Measurements from ENCODE around the gene CCL15.

CCL15 gene

DNA sequence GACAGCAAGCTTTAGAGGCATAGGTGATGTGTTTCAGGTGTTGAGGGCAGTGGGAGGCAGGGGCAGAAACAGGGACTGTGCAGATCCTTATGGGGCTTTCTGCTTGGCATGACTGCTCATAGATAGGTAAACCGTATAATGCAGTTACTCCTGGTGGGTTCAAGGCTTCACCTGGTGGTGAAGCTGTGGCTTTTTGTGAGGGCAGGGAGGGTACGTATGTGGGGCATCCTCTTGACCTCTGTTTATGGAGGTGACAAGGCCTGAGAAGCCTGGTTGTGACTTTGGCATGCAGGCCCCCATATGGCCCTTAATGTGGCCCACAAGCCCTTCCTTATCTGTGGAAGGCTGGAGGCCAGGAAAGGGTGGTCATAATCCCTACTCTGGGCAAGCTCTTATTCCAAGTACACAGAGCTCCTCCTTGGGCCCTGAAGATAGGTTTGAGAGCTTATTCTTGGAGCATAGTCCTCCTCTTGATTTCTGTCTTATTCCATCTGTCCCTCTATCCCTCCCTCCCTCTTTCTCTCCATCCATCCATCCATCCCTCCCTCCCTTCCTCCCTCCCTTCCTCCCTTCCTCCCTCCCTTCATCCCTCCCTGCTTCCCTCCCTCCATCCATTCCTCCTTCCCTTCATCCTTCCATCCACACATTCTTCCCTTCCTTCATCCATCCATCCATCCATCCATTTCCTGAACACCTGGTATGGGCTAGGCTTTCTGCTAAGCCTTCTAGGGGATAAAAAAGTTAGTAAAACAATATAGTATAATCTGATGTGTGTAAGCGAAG, 18.8 kb downstream of the CCL15 start:
- H3K4me3 ChIP-seq (ENCODE audit: control insufficient read depth, low read depth, low read length), result no peak overlapping the region
- no peak for DNase-seq (ENCODE audit: low read depth)
- TF ChIP-seq, protein P1, sequence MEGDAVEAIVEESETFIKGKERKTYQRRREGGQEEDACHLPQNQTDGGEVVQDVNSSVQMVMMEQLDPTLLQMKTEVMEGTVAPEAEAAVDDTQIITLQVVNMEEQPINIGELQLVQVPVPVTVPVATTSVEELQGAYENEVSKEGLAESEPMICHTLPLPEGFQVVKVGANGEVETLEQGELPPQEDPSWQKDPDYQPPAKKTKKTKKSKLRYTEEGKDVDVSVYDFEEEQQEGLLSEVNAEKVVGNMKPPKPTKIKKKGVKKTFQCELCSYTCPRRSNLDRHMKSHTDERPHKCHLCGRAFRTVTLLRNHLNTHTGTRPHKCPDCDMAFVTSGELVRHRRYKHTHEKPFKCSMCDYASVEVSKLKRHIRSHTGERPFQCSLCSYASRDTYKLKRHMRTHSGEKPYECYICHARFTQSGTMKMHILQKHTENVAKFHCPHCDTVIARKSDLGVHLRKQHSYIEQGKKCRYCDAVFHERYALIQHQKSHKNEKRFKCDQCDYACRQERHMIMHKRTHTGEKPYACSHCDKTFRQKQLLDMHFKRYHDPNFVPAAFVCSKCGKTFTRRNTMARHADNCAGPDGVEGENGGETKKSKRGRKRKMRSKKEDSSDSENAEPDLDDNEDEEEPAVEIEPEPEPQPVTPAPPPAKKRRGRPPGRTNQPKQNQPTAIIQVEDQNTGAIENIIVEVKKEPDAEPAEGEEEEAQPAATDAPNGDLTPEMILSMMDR (IDR thresholded peaks at IDR 0.05; ENCODE audit: control insufficient read depth, insufficient read depth, low read depth, low read length, missing control alignments), result no peak

DNA sequence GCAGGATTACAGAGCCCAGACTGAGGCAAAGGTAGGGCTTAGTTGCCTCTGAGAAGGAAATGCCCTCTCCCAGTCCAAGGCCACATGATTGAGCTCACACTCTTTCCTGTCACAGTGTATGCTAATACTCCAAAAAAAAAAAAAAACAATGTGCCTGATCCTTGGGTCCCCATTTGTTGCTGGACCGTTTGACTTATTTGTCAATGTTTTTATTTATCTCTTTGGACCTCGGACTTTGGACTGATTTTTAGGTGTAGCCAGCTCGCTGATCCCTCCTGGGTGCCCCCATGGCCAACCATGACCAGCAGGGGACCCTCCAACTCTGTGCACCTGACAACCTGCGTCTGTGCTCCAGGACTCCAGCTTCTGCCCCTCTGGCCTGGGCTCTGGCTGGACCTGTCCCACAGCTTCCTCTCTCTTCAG, 19.4 kb downstream of the CCL15 start:
- H3K4me3 ChIP-seq (ENCODE audit: control insufficient read depth, low read depth, low read length), result no peak overlapping the region
- DNase-seq (ENCODE audit: low read depth), result no peak
- TF ChIP-seq, protein P1 (IDR thresholded peaks at IDR 0.05; ENCODE audit: control insufficient read depth, insufficient read depth, low read depth, low read length, missing control alignments), result no peak

DNA sequence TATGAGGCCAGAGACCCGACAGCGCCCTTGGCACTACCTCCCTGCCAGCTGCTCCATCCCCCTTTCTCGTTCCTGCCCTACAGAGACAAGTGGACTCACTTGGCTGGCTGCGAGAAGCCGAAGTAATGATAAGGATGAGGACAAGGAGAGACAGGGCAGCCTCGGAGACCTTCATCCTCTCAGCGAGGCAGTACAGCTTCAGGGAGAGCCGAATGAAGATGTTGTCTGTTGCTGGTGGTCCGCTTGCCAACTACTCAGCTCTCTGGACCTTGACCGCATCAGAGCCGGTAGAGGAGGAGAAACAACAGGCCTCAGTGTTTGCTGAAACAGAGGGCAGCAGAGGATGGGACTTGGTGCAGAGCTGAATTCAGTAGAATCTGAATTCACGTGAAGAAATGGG, 20.1 kb downstream of the CCL15 start, which contains the start of gene CCL16:
Gene CCL16, minus strand, starts transcription at position 252 of the 400 bp plus-strand sequence. Its CDS starts 77 bp downstream, at position 175.
- no peak for DNase-seq (ENCODE audit: low read depth)
- TF ChIP-seq, protein P1 (IDR thresholded peaks at IDR 0.05; ENCODE audit: control insufficient read depth, insufficient read depth, low read depth, low read length, missing control alignments), result no peak
- no peak within 1 kb of the TSS for H3K4me3 ChIP-seq (ENCODE audit: control insufficient read depth, low read depth, low read length)

DNA sequence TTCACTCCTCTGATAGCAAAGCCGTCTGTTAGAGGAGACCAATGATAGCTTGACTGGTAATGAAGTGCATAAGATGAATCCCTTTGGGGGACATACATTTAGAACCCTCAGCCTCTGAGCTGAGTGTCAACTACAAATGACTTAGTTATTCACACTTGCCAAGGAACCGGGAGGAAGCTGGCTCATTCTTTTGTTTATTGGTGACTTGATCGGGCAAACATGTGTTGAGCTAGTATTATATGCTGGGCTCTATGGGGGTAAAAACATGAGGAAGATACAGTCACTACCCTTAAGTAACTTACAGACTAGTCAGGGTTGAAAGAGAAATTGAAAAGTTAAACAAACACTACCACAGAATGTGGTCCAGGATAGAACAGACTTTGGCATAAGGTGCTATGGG, 23.0 kb downstream of the CCL15 start:
- no peak overlapping the region for H3K4me3 ChIP-seq (ENCODE audit: control insufficient read depth, low read depth, low read length)
- DNase-seq (ENCODE audit: low read depth), result no peak
- TF ChIP-seq, protein P1 (IDR thresholded peaks at IDR 0.05; ENCODE audit: control insufficient read depth, insufficient read depth, low read depth, low read length, missing control alignments), result no peak

DNA sequence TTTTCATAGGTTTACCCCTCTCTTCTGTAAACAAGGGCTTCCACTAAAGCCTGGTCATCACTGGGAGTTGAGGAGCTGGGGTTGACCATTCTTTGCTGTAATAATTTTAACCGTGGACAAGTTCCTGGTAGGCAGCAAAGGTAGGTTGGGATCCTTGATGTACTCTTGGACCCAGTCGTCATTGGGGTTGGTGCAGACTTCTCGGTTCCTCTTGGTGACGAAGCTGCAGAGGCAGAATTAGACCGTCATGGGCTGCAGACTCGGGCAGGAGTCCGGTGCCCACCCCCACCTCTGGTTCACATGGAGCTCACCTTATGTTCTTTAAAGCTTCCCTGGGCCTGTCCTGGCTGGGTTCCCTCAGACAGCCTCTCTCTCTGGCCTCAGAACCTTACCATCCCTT, 23.8 kb downstream of the CCL15 start:
- DNase-seq (ENCODE audit: low read depth), result no peak
- TF ChIP-seq, protein P1 (IDR thresholded peaks at IDR 0.05; ENCODE audit: control insufficient read depth, insufficient read depth, low read depth, low read length, missing control alignments), result no peak
- no peak overlapping the region for H3K4me3 ChIP-seq (ENCODE audit: control insufficient read depth, low read depth, low read length)

DNA sequence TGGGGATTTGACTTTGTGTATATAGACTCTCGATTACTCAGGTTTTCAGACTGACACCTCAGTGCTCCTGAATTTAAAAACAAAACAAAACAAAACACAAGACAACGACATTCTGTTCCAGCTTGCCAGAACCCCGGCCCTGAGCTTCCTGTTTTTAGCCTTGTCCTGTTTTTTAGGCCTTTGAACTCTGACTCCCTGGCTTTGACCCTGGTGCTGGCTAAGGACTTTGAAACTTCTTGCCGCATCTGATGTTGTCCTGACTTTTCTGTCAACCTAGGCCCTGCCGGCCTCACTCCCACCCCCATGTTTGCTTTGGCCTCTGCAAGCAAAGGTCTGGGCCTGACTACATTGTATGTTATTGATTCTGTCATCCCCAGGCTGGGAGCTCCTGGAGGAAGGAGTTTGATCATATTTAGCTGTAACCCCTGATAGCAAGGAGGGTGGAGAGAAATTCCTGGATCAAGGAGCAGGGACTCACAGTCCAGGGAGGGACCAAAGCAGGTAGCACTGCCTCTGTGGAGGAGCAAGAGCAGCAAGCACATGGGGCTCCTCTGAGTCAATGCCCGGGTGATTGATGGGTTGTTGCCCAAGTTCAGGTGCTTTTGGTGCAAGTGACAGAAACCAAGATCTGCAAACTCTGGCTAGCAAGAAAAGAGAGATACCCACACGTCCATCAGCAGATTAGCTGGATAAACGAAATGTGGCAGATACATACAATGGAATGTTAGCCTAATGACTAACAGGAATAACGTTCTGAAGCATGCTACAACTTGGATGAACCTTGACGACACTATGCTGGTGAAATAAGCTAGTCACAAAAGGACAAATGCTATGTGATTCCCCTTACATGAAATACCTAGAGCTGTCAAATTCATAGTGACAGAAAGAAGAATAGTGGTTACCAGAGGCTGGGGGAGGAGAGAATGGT, 27.8 kb downstream of the CCL15 start:
- DNase-seq (ENCODE audit: low read depth), result no peak
- H3K4me3 ChIP-seq (ENCODE audit: control insufficient read depth, low read depth, low read length), result no peak overlapping the region
- TF ChIP-seq, protein P1 (IDR thresholded peaks at IDR 0.05; ENCODE audit: control insufficient read depth, insufficient read depth, low read depth, low read length, missing control alignments), result no peak
